Breast epithelium (tissue), 3 donors: Measurements from ENCODE around the gene FBXW2.
A peak's percentile ranks its signal among the peaks of the same experiment; 100 is the strongest.

Experiments
- POLR2A ChIP-seq: fragments of 450-650 bp; IDR thresholded peaks from one replicate; pipeline ENCODE4 v1.6.1; 2016; ENCODE audit warnings: antibody characterized with exemption, mild to moderate bottlenecking, moderate library complexity
- TF ChIP-seq, protein P1 (sequence below), 3 donors: fragments of 450-650 bp; IDR thresholded peaks; one replicate each; pipeline ENCODE4 v1.5.1; 2016 to 2017; ENCODE audit warnings: antibody characterized with exemption in 3 of 3, mild to moderate bottlenecking in 3 of 3, moderate library complexity in 3 of 3

DNA sequence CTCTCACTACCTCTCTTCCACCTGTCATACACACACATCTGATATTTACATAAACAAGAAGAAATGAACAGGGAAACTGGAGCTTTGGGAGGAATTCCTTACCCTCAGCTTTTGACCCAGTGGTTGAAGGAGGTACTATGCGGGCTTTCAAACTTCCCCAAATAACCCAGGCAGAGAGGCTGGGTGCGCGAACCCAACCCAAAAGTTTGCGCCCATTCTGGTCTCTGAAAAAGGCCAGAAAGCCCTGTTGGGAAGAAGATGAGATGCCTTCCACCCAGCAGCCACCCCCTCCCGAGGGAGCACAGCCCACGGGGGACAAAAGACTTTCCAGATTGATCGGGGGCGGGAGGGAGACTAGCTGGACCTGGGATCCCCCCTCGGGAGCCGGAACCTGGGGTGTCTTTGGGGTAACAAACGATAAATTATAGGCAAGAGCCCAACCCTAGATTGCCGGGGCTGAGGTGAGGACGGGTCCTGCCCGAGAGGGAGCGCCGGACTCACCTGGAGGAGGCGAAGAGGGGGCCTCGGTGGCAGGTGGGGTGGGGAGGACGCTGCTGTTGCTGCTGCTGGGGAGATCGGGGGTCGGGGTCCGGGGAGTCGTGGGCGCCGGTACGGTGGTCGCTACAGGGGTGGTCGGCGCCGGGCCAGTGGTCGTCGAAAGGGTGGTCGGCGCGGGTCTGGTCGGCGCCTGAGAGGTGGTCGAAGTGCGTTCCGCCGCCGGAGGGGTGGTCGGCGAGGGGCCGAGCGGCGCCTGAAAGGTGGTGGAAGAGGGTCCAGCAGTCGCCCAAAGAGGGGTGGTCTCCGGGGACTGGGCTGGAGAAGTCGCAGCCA lies 79.7 kb downstream of the FBXW2 start:
- TF ChIP-seq, protein P1, sequence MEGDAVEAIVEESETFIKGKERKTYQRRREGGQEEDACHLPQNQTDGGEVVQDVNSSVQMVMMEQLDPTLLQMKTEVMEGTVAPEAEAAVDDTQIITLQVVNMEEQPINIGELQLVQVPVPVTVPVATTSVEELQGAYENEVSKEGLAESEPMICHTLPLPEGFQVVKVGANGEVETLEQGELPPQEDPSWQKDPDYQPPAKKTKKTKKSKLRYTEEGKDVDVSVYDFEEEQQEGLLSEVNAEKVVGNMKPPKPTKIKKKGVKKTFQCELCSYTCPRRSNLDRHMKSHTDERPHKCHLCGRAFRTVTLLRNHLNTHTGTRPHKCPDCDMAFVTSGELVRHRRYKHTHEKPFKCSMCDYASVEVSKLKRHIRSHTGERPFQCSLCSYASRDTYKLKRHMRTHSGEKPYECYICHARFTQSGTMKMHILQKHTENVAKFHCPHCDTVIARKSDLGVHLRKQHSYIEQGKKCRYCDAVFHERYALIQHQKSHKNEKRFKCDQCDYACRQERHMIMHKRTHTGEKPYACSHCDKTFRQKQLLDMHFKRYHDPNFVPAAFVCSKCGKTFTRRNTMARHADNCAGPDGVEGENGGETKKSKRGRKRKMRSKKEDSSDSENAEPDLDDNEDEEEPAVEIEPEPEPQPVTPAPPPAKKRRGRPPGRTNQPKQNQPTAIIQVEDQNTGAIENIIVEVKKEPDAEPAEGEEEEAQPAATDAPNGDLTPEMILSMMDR (IDR thresholded peaks at IDR 0.05): peak; percentile 16 to 41 (median 22)
- no peak for TF ChIP-seq POLR2A
